CD4-positive, alpha-beta T cell treated with Interleukin-2 at 100 ng/mL for 4 hours (primary cell): ENCODE measurements around the gene CAV2.

Experiments used
- DNase-seq: peaks from one replicate; pipeline ENCODE4 v3.0.0-alpha.2; 2020; ENCODE audit warnings: low spot score

The CAV2 gene

DNA sequence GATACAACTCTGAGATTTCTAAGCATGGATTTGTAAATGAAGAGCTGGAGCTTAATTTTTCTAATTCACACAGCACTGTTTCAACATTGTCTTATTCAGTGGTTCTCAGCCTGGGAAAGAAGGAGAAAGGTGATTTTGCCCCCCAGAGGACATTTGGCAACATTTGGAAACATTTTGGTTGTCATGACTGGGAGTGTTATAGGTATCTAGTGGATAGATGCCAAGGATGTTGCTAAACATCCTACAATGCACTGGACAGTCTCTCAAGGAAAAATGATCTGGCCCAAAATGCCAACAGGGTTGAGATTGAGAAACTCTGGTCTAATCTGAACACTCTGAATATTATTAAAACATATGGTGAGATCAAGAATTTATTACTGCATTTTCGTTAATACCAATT, 3.8 kb upstream of the CAV2 start:
- DNase-seq, result no peak

DNA sequence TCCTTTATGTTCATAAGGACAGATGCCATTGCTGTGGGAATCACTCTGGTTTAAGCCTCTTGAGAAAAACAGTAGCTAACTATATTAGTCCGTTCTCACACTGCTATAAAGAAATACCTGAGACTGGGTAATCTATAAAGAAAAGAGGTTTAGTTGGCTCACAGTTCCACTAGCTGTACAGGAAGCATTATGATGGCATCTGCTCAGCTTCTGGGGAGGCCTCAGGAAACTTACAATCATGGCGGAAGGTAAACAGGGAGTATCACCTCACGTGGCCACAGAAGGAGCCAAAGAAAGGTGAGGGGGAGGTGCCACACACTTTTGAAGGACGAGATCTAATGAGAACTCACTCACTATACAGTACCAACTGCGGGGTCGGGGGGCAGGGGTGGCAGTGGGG, 2.9 kb upstream of the CAV2 start:
- no peak for DNase-seq

DNA sequence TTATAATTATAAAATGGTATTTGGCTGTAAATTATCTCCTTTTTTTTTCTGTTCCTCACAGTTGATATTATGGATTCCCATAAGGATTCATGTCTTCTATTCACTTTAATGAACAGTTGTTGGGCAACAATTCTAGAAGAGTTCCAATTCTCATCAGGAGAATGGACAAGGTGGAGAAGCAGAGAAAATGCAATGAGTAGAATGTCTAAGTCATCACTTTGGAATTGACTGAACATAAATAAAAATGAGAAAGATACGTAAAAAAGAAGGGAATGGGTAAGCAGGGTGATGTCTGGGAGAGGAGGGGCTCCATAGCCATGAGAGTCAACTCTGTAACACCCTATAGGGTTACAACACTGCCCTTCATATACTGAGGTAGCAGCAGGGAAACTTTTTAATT, 1.8 kb upstream of the CAV2 start:
- no peak for DNase-seq

DNA sequence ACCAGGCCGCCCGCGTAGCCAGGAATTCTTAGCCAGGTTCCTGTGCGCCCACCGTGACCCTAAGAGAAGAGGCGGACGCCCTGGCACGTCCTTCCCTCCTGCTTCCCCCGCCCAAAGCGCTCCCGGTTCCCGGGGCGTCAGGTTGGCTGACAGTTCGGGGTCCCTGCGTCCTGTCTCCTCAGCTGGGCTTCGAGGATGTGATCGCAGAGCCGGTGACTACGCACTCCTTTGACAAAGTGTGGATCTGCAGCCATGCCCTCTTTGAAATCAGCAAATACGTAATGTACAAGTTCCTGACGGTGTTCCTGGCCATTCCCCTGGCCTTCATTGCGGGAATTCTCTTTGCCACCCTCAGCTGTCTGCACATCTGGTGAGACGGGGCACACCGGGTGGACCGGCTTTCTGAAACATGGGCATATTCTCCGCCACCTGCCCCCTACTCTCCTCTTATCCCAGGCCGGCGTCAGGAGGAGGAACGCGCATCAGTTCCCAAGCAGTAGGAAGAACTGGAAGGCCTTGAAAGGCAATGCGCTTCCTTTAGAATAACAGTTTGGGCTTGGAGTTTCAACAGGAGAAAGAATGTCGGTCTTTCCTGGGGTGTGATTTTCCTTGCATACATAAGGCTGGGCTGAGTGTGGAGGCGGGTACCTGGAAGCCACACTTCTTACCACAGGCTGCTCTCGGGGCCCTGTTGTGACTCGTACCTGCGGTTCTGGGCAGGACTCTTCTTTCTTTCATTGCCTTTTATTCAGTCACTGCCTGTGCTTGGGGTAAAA, 728 bp downstream of the CAV2 start:
- peak; percentile 27 for DNase-seq

DNA sequence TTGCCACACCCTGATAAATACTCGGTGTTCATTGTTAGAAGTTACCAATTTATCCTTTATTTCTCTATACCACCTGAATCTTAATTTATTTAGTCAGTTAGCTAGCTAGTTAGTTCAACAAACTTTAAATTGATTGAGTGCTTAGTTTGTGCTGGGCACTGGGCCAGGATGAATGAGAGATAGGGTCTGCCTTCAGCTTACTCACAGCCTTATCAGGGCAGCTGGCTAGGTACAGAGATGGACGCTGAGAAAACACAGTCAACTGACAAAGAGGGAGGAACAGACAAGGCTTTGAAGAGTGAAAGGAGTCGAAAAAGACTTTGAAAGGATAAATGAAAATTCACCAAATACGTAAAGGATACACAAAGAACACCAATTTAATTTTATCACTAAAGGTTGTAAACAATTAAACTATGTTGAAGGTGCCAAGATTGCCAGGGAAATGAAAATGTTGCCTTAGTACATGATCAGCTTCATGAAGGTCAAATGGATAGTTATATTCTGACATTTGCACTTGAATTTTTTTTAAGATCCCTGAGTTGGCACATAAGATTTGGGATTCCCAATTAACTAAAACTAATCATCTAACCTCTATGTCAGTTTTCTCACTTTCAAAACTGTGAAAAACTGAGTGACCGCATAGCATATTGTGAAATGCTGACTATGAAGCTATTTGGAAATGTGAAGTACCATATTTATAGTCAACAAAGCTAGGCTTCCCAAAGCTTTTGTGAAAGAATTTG, 2.1 kb downstream of the CAV2 start:
- DNase-seq, result no peak

DNA sequence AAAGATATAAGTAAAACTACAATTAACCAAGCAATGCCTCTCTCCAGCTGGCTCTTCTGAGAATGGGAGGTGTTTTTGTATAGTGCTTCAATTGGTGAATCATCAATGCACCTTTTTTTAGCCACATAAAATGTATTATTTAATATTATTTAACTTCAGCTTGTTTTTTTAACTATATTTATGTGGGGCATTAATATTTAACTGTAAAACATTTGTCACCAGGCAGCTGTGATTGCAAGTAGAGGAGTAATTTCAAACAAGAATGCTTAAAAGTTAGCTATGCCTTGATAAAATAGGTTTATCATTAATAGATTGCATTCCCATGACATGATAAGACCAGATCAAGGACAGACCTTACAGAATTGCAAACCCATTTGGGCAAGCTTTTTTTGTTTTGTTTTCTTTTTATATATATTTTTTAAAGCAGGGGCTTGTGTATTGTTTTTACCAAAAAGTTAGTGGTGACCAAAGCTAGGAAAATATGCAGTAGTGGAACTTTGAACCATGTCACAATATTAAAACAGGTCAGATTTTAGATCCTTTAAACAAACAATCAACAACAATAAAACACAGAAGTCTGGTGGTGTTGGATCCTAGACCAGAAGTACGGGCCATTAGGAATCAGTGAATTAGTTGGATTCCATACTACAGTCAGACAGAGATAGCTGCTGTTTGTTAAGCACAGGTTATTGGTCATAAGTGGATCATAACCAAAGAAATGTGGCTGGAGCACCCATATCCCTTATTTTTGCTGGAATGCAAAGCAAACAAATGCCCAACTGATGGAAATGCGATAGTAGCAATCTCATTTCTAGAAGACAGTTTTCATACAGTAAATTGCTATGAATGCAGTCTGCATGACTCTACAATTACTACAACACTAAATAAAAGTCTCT, 2.9 kb downstream of the CAV2 start:
- DNase-seq, result no peak

DNA sequence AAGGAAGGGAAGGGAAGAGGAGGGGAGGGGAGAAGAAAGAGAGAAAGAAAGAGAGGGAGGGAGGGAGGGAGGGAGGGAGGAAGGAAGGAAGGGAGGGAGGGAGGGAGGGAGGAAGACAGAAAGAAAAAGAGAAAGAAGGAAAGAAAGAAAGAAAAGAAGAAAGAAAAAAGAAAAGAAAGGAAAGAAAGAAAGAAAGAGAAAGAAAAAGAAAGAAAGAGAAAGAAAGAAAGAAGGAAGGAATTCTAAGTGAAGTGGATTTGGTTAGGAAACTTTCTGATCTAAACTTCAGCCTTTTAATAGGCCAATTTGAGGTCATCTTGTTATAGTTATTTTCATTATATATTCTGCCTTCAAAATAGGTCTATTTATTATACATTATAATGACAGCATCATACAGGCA, 4.3 kb downstream of the CAV2 start:
- DNase-seq, result no peak

DNA sequence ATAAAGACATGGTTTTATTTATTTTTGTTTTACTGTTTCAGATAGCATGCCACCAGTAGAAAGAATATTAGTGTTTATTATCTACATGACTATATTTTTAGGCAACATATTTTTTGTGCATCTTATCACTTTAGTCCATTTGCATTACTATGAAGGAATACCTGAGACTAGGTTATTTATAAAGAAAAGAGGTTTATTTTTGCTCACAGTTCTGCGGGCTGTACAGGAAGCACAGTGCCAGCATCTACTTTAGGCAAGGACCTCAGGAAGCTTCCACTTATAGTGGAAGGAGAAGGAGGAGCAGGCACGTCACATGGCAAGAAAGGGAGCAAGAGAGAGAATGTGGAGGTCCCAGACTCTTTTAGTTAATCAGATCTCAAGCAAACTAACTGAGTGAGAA, 5.7 kb downstream of the CAV2 start:
- DNase-seq, result no peak

DNA sequence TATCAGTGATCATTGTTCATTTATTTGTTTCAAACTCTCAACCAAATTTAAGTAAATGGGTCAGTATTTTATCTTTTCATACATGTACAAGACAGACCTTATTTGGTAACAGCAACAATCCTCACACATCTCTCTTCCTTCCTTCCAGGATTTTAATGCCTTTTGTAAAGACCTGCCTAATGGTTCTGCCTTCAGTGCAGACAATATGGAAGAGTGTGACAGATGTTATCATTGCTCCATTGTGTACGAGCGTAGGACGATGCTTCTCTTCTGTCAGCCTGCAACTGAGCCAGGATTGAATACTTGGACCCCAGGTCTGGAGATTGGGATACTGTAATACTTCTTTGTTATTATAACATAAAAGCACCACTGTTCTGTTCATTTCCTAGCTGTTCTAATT, 6.3 kb downstream of the CAV2 start:
- DNase-seq, result no peak

DNA sequence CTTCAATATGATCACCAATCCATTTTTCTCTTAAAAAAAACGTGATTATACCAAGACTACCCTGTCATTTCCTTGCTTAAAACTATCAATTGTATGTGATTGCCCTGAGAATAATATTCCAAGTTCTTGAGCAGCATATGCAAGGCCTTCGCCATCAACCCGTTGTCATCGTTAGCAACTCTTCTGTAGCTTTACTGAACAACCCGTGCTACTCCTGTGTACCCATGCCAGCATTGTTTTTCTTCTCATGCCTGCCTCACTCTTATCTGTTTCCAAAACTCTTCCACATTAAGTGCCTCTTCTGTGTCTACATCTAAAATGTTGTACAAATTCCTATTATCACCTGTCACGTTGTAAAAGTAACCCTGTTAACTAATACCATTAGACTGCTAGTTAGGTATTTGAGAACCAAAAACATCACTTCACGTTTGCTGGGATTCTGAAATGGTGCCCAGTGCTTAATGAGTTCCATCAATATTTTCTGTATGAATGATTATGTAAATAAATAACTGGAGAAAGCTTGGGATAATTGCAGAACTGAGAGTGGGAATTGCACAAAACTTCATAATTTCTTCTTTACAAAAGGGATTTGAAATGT, 10.5 kb downstream of the CAV2 start:
- DNase-seq, result no peak

DNA sequence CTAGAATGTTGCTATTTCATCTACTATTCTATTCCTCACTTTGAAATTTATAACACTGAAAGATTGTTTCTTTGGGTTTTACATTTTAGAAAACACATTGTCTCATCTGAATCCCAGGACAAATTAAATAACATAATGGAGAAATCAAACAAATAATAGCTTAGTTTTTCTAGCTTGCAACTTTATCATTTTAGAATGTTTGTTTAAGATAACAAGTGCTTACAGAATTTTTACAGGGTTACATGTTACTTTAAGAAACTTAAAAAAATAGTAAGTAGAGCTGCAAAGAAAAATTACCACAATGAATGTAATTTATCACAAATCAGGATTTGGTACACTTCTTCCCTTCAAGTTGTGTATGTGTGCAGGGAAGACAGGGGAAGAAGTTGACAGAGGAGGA, 11.3 kb downstream of the CAV2 start:
- no peak for DNase-seq

DNA sequence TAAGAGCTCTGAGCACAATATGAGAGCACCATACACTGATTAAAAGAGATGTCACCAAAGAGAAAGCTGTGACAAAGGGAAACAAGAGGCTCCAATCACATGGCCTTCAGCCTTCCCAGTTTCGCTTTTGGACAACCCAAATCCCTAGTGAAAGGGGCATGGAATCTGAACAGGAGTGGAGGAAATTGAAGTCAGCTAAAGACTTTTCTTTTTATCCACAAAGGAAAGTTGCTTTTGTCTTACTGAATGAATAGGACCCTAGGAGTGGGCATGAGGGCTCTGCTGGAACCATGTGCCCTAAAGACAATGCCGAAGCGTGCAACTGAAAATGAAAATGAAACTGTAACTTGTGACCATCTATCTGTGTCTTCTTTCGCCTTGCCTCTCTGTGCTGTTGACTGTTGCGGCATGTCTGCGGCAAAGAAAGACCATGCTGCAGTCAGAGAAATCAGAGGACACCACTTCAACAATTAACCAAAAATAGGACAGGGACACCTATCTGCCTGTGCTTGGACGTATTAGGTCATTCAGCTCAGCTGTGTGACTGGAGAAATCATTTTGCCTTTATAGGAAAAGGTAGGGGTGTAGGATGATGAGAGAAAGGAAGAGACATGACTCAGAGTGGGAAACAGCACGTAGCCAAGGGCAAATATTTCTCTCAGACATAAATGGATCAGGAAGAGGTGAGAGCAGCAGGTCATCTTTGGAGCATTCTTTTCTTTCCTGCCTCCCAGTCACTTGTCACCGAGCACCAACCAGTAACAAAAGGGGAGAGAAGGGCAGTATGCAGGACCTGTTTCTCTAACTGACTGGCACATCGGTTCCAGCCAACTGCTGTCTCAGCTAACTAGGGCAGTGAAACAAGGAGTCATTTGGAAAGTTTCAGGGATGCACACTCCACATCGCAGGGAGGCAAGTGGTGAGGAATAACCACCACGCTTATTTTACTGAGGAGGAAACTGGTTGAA, 12.3 kb downstream of the CAV2 start:
- peak; percentile 53 for DNase-seq

DNA sequence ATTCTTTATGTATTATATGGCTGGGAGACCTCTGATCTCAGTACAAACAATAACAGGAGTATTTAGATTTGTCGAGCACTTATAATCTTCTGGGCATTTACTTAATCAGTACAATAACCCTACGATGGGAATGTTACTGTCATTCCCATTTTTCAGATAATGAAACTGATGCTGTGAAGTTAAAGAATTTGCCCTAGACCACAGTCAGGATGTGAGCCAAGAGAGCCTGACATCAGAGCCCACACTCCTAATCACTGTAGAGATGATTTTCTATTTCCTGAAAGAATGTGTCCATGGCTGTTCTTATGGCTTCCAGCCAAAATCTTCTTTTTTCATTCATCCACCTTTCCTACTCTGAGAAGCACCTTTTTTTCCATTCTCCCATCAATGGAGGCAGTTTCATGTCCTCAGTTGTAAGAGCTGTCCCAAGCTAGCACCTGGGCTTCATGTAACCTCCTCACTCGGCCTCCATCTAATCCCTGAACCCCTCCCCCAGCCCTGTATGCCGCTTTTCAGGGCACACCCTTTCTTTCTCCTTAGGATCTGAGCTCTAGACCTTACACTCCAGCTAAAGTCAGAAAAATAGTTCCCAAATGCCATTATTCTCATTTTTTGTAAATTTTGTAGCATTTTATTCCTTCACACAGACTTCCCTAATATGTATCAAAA, 13.1 kb downstream of the CAV2 start:
- DNase-seq, result no peak

DNA sequence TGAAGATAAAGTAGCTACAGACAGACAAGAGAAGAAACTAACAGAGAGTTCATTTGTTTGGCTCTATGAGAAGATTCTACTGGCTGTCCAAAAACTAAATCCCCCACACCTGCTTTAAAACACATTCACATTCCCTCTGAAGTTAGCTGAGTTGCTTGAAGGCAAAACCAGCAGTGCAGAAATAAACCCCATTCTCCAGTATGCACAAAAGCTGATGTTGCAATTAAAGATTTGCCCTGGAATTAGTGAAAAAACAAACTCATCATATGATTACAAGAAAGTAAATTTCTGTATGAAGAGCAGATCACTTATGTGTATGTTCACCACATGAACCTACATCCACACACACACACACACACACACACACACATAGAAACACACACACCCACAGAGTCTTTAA, 16.0 kb downstream of the CAV2 start:
- DNase-seq, result no peak

DNA sequence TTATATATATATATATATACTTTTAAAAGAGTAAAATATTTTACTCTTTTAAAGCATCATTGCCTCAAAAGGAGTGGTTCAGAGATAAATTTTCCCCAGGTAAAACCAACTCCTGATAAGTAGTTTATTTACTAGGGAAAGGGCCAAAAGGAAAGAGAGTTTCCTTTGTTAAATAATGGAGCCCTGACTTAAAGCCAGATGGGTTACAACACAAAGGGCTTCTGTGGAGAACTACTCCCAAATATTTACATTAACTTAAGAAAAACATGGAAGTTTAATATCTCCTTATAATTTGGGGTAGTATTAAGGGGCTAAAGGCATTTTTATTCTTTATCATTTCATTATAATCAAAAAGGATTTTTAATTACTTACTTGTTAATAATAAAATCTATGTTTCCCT, 16.8 kb downstream of the CAV2 start:
- DNase-seq, result no peak

DNA sequence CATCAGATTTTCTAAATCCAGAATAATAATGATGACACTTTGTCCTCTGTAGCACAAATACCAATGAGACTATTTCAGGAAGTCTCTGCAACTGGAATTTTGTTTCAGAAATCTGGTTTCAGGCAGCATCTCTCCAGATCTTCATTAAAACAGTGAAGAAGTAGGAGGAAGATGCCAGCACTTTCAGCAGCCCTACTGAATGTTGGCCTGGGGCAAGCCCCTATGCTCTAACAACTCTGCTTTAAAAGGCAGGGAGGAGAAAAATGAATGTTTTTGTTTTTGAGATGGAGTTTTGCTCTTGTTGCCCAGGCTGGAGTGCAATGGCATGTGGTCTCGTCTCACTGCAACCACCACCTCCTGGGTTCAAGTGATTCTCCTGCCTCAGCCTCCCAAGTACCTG, 18.1 kb downstream of the CAV2 start:
- DNase-seq, result no peak

DNA sequence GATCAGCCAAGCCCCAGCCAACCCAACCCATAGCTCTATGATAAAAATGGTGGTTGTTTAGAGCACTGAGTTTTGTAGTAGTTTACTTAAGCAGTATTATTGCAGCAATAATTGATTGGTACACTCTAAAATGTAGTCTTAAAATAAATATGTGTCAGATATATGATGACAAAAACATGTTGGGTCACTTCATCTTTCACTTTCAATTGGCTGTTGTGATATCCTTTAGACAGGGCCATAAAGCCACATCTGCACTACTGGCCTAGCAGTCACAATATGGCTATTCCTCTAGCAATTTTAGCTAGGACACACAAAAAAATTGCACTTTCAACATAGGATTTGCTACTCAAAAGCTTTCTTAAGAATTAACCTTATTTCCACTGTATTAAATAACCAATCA, 19.4 kb downstream of the CAV2 start:
- DNase-seq, result no peak

DNA sequence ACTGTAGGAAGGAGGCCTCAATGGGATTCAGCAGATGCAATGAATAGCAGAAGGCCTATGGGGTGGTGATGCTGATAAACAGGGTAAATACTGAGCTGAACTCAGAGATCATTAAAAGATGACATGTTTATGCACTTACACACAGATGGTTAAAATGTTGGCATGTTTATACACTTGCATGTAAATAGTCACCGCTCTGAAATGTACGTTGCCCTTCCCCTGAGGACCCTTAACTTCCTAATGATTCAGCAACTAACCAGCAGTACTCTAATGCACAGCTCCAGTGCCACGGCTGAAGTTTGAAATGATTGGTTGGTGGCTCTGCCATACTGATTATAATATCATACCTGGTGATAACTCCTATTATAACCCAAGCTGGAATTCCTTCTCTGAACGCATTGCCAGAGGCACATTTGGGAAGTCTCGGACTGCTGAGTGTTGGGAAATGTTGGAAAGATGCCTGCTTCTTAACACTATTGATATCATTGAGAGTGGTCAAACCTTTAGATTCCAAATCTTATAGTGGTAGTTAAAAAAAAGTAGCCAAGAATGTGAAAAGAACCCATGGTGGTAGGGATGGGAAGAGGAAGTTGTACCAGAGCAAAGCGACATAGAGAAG, 21.6 kb downstream of the CAV2 start:
- no peak for DNase-seq

DNA sequence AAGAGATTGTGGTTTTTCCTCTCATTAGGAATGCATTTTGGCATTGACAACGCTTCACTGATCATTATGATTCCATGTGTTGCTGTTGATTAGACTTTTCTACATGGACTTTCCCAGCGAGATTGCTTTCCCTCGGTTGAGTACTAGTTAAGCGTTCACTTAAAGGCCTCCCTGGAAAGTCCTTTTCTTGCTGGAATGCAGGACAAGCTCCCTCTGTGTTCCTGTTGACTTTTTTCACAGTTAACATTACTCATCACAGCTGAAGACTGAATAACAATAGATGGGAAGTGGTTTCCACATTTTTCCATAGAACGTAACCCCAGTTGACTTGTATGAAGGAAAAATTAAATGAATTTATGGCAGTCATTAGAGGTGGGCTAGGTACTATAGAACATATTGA, 22.7 kb downstream of the CAV2 start:
- DNase-seq, result no peak

DNA sequence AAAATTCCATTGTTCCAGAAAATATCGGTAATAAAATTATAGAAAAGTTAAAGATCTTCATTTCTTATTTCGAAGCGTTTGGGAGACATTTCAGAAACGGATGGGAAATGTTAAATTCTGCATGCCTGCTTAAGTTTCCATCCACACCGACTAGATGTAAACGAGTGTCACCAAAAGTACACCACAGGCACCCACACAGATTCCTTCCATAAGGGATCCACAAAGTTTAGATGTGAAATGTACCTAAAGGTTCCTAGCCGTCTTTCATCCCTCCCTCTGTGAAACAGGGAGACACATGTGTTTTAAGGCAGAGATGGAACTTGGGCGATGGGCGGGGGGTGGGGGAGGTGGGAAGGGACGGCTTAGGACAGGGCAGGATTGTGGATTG, 24.7 kb downstream of the CAV2 start:
- no peak for DNase-seq
